CD4-positive, alpha-beta T cell treated with Interleukin-17A for 4 hours (primary cell): ENCODE measurements around the gene IL21R.
A peak's percentile ranks its signal among the peaks of the same experiment; 100 is the strongest.
"Not testable (repeated sequence)": the region's sequence is repeated elsewhere in the genome, so short reads cannot be mapped to it uniquely, and the experiment has no call there.

Source experiments
- DNase-seq: peaks from one replicate; pipeline ENCODE4 v3.0.0-alpha.2; 2020; ENCODE audit warnings: mixed read lengths

The IL21R gene

DNA sequence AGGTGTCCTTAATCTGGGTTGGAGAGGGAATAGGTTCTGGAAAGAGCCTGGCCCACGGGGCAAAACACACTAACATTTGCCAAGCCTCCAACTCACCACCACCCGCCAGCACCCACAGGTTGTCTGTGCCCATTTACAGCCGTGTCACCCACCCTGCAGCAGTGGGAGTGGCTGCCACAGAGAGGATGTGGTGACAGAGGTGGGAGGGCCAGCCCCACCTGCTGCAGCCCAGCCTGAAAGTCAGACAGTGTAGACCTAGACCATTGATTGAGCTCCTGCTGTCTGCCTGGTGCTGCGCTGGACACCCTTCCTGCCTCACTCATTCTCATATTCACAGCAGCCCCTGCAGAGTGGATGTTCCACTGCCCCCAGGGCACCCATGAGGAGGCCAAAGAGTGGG is 44.7 kb downstream of the IL21R start:
- DNase-seq: peak; percentile 86

DNA sequence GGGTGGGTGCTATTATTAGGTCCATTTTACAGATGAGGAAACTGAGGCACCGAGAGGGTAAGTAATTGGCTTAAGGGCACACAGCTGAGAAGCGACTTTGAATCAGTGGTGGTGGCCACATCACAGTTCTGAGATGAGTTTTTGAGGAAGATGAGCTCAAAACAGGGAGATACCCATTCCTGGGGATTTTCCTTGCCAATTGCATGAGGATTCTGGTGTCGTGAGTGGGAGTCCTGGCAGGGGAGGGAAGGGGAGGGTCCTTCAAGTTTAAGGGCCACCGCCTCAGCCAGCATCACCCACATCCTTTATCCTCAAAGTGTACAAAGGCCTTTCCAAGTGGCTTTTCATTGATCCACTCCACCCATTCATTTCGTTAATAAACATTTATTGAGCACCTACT is 45.3 kb downstream of the IL21R start:
- no peak for DNase-seq

DNA sequence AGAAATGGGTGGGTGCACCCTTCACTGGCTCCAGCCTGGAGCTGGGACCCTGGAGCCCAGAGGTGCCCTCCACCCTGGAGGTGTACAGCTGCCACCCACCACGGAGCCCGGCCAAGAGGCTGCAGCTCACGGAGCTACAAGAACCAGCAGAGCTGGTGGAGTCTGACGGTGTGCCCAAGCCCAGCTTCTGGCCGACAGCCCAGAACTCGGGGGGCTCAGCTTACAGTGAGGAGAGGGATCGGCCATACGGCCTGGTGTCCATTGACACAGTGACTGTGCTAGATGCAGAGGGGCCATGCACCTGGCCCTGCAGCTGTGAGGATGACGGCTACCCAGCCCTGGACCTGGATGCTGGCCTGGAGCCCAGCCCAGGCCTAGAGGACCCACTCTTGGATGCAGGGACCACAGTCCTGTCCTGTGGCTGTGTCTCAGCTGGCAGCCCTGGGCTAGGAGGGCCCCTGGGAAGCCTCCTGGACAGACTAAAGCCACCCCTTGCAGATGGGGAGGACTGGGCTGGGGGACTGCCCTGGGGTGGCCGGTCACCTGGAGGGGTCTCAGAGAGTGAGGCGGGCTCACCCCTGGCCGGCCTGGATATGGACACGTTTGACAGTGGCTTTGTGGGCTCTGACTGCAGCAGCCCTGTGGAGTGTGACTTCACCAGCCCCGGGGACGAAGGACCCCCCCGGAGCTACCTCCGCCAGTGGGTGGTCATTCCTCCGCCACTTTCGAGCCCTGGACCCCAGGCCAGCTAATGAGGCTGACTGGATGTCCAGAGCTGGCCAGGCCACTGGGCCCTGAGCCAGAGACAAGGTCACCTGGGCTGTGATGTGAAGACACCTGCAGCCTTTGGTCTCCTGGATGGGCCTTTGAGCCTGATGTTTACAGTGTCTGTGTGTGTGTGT is 46.8 kb downstream of the IL21R start:
- DNase-seq: no peak

DNA sequence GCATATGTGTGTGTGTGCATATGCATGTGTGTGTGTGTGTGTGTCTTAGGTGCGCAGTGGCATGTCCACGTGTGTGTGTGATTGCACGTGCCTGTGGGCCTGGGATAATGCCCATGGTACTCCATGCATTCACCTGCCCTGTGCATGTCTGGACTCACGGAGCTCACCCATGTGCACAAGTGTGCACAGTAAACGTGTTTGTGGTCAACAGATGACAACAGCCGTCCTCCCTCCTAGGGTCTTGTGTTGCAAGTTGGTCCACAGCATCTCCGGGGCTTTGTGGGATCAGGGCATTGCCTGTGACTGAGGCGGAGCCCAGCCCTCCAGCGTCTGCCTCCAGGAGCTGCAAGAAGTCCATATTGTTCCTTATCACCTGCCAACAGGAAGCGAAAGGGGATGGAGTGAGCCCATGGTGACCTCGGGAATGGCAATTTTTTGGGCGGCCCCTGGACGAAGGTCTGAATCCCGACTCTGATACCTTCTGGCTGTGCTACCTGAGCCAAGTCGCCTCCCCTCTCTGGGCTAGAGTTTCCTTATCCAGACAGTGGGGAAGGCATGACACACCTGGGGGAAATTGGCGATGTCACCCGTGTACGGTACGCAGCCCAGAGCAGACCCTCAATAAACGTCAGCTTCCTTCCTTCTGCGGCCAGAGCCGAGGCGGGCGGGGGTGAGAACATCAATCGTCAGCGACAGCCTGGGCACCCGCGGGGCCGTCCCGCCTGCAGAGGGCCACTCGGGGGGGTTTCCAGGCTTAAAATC is 47.6 kb downstream of the IL21R start:
- peak; percentile 64 for DNase-seq

DNA sequence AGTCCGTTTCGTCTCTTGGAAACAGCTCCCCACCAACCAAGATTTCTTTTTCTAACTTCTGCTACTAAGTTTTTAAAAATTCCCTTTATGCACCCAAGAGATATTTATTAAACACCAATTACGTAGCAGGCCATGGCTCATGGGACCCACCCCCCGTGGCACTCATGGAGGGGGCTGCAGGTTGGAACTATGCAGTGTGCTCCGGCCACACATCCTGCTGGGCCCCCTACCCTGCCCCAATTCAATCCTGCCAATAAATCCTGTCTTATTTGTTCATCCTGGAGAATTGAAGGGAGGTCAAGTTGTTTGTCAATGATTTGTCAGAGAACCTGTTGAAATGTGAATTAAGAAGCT is 48.2 kb downstream of the IL21R start:
- DNase-seq: no peak

DNA sequence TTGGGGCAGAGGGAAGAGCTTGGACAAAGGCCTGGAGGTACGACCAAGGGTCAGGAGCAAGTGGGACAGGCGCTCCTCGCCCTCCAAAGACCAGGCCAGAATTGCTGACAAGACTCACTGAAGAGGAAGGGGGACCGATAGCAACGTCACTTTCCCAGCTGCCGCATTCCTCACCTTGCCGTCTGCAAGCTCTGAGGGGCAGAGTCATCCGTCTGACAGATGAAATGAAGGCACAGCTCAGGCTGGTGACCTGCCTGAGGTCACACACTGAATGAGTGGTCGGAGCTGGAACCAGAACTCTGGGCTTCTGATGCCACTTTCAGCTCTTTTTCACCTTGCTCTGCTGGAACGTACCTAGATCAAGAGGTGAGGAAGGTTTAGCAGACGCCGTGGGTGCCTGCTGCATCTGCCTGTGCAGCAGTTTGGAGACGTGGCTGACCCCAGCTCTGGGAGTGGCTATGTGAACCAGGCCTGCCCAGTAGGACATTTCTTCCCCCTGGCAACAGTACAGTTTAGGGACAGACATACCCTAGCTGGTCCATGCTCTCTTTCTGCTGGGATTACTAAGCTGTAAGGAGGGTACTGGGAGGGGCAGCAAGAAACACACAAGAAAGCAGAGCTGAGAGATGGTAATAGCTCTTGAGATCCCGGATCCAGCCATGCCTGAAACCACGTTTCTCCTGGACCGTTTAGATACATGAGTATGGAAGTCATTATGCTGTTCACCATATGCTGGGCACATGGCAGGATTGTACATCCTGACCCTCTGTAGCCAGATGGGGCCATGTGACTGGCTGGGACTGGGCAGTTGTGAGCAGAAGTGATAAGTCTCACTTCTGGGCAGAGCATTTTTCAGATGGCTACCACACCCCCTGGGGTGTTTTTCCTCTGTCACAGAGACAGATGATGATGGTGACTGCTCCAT is 50.9 kb downstream of the IL21R start:
- no peak for DNase-seq

DNA sequence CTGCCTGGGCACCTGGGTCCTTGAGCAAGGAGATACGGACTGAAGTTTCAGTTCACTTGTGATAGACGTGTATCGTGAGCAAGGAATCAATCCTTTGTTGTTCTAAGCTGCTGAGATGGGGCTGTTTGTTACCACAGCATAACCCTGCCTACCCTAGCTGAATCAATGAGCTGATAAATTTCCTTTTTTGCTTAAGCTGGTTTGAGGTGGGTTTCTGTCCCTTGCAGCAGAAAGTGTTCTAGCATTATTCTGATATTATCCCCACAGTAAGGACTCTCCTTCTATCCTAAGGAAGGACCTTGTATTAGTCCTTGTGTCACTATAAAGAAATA is 51.5 kb downstream of the IL21R start:
- no peak for DNase-seq

DNA sequence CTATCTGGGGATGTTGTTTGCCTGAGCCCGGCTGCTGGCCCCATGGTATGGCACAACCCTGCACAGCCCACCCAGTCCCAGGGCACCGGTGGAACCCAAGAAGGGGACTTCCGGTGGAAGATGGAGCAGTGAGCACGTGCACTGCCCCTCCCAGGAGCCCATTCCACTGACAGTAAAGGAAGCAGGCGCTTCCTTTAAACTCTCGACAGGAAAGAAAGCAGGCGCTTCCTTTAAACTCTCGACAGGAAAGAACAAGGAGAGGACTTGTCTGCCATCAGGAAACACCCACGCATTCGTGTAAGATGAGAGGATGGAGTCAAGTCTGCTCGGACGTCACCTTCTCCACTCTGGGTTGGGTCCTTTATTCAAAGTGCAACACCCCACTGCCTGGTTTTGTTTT is 53.7 kb downstream of the IL21R start:
- DNase-seq: no peak

DNA sequence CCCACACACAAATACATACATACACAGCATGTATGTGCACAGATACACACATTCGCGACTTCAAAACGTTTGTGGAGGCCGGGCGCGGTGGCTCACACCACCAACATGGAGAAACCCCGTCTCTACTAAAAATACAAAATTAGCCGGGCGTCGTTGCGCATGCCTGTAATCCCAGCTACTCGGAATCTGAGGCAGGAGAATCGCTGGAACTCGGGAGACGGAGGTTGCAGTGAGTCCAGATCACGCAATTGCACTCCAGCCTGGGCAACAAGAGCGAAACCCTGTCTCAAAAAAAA is 55.6 kb downstream of the IL21R start:
- DNase-seq: not testable (repeated sequence)

DNA sequence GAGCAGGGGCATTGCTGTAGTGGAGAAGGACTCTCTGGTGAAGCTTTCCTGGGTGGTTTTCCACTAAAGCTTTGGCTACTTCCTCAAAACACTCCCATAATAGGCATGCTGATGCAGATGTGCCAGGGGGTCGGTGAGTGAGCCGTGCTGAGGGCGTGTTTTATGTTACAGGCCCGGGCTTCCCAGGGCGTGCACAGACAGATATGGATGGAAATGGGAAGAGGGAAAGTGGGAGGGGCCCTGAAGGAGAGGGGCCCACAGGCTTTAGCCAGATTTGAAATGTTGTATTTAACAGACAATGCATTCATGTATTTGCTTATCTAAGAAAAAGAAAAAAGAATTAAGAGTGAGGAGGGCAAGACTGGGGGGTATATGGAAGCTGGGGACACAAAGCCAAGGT is 56.3 kb downstream of the IL21R start:
- no peak for DNase-seq

DNA sequence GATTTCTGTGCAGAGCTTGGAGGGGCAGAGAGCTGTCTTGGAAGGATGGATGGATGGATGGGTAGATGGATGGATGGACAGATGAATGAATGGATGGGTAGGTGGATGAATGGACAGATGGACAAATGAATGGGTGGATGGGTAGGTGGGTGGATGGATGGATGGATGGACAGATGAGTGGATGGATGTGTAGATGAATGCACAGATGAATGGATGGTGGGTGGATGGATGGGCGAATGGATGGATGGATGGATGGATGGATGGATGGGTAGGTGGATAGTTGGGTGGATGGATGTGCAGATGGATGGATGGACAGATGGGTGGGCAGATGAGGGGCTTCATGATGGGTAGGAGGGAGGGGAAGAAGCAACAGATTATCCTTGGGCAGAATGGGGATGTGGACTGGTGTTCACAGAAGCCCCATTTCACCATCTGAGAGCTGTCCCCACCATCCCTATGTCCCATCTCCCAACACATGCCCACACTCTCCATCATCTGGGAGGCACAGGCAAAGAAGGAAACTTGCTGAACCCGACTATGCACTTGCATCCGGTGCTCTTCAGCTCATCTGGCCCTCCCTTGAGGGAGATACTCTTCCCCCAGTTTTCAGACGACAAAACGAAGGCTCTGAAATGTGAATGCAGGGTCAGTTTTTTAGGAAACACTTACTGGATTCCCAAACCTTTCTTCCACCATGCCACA is 57.2 kb downstream of the IL21R start:
- no peak for DNase-seq

DNA sequence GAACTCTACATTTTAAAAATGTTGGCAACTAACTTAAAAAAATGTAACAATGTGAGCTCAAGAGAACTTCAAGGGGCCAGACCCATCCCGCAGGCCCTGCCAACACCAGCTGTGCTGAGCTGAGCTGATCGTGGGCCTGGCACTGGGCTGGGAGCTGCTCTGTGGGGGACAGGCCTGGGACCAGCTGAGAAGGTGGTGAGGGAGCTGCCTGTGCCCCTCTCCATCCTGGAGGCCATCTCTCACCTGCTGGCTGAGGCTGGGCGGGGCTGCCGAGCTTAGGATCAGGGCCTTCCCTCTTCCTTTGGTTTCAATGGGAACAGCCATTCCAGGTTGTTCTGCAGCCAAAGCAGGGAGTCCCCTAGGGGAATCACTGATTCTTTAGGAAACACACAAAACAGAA is 58.2 kb downstream of the IL21R start:
- DNase-seq: no peak

DNA sequence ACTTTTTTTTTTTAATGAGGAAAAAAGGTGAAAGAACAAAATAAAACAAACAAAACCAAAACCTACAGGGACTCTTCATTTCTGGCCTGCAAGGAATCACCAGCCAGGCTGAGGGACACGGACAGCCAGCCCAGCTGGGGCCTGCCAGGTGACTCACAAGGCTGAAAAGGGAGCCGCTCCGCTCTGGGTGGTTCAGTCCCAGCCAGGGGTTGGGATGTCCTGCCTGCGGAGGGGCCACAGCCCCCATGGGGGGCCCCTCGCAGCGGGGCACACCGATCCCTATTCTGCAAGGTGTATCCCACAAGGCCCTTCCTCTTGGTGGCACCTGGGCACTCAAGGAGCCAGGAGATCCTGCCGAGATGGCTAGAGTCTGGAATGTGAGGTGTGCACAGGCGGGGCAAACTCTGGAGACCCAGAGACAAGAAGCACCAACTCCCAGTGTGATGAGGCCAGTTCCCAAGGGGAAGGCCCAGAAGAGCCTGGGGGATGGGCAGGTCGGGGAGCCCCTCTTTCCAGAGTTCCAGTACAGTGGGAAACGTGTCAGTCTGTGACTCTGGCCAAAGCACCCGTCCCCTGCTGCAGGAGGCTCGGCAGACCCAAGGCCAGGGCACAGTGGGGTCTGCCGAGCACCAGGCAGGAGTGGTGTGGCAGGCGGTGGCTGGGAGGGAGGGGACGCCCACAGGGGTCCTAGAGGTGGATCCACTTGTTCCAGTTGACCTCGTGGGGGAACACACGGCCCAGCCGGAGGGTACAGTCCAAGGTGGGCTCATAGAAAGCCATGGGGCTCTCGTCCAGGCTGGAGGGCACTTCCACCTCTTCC is 58.9 kb downstream of the IL21R start:
- DNase-seq: no peak

DNA sequence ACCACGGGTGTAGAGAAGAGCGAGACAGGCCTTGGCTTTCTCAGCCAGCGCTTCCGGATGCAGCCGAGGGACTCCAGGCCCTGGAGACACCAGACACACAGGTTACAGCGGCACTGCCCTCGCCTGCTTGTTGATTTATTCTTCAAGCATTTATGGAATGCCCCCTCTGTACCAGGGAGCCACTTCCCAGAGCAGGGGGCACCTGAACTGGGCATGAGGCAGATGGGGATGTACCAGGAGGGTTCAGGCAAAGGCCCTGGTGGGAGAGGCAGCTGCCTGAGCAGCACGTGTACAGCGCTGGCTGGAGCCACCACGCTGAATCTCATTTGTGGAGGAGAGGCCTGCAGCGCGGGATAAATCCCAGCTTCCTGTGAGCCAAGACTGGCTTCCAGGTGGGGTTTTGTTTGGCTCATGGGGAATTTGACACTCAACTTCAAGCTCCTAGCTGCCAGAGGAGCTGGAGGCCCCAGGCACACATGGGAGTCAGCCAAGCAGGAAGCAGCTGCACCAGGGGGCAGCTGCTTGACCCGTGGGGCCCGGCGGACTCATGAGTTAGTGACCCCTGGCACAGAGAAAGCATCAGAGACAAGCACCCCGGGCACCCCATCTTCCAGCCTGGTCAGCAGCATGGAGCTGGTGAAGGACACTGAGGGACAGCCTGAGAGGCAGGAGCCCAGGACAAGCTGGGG is 59.7 kb downstream of the IL21R start:
- no peak for DNase-seq

DNA sequence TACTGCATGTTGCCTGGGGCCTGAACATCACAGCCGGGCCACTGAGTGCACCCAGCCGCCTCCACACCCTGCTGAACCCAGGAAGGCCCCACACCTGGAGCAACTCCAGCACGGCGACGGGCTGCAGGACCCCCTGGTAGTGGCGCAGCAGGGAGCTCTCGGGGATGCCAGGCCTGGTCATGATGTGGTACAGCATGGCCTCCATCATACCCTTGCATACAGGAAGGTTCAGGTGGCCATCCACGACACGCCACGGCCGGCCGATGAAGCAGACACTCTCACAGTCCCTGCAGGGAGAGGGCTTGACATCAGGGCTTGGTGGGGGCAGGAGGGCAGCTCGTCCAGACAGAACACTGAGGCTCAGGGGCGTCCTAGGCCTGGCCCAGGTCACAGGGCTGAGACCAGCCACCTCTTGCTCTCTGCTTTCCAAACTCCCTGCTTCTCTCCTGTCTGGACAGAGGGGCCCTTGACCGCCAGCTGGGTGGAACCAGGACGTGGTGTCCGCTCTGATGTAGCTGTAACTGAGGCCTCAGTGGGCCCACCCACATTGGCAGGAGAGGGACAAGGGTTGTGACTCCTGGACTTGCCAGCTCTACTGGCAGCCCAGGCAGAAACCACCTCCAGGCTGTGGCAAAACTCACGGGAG is 60.3 kb downstream of the IL21R start:
- no peak for DNase-seq

DNA sequence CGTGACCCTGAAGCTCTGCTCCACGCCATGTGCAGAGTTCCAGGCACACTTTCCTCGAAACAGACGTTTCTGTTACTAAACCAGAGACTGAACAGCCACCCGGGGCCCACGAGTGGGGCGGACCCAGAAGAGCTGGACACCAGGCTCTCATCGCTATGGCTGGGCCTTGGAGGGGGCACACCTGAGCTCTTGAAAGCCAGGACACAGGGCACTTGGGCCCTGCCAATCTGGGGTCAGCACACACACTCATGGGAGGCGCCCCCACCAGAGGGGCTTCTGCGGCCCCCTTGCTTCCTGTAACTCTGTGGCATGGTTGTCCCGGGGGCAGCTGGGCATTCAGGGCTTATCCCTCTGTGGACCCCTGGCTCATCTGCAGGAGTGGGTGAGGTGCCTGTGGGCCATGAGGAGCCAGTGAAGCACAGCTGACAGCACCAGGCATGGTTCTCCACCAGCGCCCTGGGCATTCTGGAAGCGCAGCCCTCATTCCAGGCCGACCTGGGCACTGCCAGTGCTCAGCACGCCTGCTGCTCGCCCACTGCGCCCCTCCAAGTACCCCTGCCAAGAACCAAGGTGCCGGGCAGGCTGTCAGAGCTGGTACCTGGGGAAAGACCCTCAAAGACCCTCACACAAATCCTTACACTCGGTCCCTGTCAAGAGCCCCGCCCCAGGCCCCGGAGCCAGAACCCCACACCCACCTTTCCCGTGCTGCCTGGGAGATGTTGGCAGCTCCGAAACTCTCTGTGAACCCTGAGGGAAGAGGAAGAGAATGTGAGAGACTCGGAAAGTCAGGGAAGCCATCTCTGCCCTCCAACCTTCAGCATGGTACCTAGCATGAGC is 61.1 kb downstream of the IL21R start:
- DNase-seq: no peak

DNA sequence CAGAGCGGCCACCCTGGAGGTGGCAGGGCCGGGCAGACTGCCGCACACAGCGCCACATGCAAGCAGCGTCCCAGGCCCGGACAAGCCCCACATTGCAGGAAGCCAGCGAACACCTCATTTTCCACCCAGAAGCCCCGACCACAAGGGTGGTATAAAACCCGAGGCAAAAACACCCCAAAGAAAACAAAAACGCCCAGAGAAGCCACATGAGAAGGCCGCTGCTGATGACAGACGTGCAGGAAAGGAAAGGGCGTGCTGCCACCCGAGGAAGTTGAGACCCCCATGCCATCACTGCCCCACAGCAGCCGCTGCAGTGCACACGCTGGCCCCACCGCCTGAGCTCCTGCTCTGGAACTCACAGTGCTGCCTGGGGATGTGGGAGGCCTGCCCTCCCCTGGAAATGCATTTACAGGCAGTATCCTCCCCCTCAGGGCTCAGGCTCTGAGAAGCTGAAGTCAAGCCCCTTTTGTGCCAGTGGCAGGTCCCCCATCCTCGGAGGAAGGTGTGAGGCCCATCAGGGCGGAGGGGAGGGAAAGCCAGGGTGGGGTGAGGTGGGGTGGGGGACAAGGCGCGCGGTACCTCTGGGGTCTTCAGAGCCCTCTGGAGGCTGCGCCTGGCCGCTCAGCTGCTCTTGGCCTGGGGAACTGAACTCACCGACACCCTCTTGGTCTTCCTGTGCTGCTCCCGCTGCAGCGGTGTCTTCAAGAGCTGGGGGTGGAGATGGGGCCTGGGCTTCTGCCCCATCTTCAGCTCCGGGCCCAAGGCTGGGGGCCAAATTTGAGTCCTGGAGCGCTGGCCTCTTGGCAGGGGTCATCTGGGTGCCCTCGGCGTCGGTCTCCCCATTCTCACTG is 62.0 kb downstream of the IL21R start:
- peak; percentile 66 for DNase-seq

DNA sequence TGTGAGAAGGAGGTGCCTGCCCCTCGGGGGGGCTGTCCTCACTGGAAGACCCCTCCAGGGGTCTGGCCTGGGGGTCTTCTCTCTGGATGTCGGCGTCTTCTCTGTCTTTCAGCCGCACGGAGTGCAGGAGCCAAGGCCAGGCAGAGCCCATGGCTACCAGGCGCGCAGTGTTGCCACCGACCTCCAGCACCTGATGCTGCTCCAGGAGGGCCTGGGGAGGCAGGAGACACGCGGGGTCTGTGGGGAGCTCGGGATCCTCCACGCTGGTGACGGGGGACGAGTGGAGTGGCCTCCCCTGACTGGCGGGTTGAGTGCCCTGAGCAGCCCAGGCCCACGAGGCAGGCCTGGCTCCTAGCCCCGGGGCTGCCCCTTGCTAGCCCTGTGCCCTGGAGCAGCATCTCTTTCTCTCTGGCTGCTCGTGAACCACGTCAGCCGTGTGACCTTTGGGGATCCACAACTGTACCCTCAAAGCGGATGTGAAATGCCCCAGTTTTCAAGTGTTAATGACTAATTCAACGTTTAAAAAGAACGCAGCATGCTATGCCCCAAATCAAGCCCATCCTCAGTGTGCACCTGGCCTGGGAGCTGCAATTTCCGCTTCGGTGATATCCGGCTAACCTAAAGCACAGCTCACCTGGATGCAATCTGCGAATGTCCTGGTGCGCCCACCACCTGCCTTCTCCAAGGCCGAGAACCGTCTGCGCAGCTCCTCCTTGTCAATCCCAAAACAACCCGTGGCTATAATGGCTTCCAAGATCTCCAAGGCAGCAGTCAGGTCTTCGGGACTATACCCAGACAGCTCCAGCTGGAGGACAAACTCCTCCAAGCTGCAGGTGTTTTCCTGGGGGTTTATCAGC is 62.9 kb downstream of the IL21R start:
- no peak for DNase-seq
